ENCODE data around the gene KLHL29.
A peak's percentile ranks its signal among the peaks of the same experiment; 100 is the strongest.

The KLHL29 gene

GRCh38 chr2:23478933-23479683 is 94.1 kb downstream of the KLHL29 start:
- DNase-seq = no peak

GRCh38 chr2:23480957-23481797 is 96.2 kb downstream of the KLHL29 start:
- no peak for DNase-seq

- no peak for DNase-seq
Measured at GRCh38 chr2:23482188-23482587, 97.2 kb downstream of the KLHL29 start.

GRCh38 chr2:23482607-23483006 is 97.6 kb downstream of the KLHL29 start:
- DNase-seq = no peak

- DNase-seq = no peak
Measured at GRCh38 chr2:23483791-23484190, 98.8 kb downstream of the KLHL29 start.

- no peak for DNase-seq
Measured at GRCh38 chr2:23484275-23484674, 99.3 kb downstream of the KLHL29 start.

- DNase-seq = no peak
Measured at GRCh38 chr2:23484767-23485166, 99.8 kb downstream of the KLHL29 start.

- no peak for DNase-seq
Measured at GRCh38 chr2:23485261-23485660, 100.3 kb downstream of the KLHL29 start.

GRCh38 chr2:23485841-23486683 is 101.1 kb downstream of the KLHL29 start:
- DNase-seq = no peak

GRCh38 chr2:23486684-23487075 is 101.7 kb downstream of the KLHL29 start:
- DNase-seq = no peak

GRCh38 chr2:23487735-23488492 is 102.9 kb downstream of the KLHL29 start:
- DNase-seq = peak in 1 of 2 experiments; percentile 15

GRCh38 chr2:23488584-23488983 is 103.6 kb downstream of the KLHL29 start:
- no peak for DNase-seq

GRCh38 chr2:23489471-23490322 is 104.7 kb downstream of the KLHL29 start:
- no peak for DNase-seq

GRCh38 chr2:23491591-23492336 is 106.8 kb downstream of the KLHL29 start:
- no peak for DNase-seq

GRCh38 chr2:23492337-23492675 is 107.3 kb downstream of the KLHL29 start:
- DNase-seq = no peak

- DNase-seq = no peak
Measured at GRCh38 chr2:23492921-23493320, 107.9 kb downstream of the KLHL29 start.

GRCh38 chr2:23493846-23494245 is 108.9 kb downstream of the KLHL29 start:
- no peak for DNase-seq

- DNase-seq = no peak
Measured at GRCh38 chr2:23494286-23494685, 109.3 kb downstream of the KLHL29 start.

GRCh38 chr2:23495661-23496114 is 110.7 kb downstream of the KLHL29 start:
- DNase-seq = no peak

- no peak for DNase-seq
Measured at GRCh38 chr2:23496456-23496855, 111.5 kb downstream of the KLHL29 start.

GRCh38 chr2:23497063-23497462 is 112.1 kb downstream of the KLHL29 start:
- peak; percentile 82 to 84 for DNase-seq
